NB4 (cell line): Measurements from ENCODE around the gene CDPF1.

ENCODE experiments used
- DNase-seq: peaks from one replicate; pipeline ENCODE4 v3.0.0; 2010; ENCODE audit warnings: low read depth
- H3K4me3 ChIP-seq: one replicate; pipeline ENCODE4 v1.5.1; 2011; ENCODE audit warnings: mild to moderate bottlenecking, low read depth, low read length, moderate library complexity
- MAX ChIP-seq: IDR thresholded peaks from 2 replicates; pipeline ENCODE4 v1.6.1; 2011; ENCODE audit warnings: low read depth, low read length
- MYC ChIP-seq: IDR thresholded peaks from 2 replicates; pipeline ENCODE4 v1.6.1; 2011; ENCODE audit warnings: low read depth, low read length
- POLR2A ChIP-seq: IDR thresholded peaks from 2 replicates; pipeline ENCODE4 v1.6.1; 2011; ENCODE audit warnings: mild to moderate bottlenecking; ENCODE audit not compliant: insufficient read length; ENCODE audit errors: extremely low read depth
- TF ChIP-seq, protein P1 (sequence below): IDR thresholded peaks from one replicate; pipeline ENCODE4 v1.5.1; 2012; ENCODE audit warnings: low read depth, low read length

CDPF1 gene

GRCh38 chr22:46241396-46242007, 8.6 kb downstream of the CDPF1 start:
- no peak for DNase-seq
- H3K4me3 ChIP-seq, result no peak overlapping the region
- no peak for TF ChIP-seq POLR2A
- TF ChIP-seq, protein P1, sequence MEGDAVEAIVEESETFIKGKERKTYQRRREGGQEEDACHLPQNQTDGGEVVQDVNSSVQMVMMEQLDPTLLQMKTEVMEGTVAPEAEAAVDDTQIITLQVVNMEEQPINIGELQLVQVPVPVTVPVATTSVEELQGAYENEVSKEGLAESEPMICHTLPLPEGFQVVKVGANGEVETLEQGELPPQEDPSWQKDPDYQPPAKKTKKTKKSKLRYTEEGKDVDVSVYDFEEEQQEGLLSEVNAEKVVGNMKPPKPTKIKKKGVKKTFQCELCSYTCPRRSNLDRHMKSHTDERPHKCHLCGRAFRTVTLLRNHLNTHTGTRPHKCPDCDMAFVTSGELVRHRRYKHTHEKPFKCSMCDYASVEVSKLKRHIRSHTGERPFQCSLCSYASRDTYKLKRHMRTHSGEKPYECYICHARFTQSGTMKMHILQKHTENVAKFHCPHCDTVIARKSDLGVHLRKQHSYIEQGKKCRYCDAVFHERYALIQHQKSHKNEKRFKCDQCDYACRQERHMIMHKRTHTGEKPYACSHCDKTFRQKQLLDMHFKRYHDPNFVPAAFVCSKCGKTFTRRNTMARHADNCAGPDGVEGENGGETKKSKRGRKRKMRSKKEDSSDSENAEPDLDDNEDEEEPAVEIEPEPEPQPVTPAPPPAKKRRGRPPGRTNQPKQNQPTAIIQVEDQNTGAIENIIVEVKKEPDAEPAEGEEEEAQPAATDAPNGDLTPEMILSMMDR, result no peak
- TF ChIP-seq MAX, result no peak

- no peak for DNase-seq
- no peak overlapping the region for H3K4me3 ChIP-seq
- TF ChIP-seq MAX (no peak), MYC (no peak), POLR2A (no peak)
- TF ChIP-seq, protein P1, result no peak
These were observed 9.2 kb downstream of the CDPF1 start for GRCh38 chr22:46240907-46241306.

GRCh38 chr22:46240506-46240905, 9.6 kb downstream of the CDPF1 start:
- no peak for TF ChIP-seq POLR2A
- TF ChIP-seq MAX, result no peak
- TF ChIP-seq MYC, result no peak
- TF ChIP-seq, protein P1, result no peak
- no peak overlapping the region for H3K4me3 ChIP-seq
- DNase-seq, result no peak

DNA sequence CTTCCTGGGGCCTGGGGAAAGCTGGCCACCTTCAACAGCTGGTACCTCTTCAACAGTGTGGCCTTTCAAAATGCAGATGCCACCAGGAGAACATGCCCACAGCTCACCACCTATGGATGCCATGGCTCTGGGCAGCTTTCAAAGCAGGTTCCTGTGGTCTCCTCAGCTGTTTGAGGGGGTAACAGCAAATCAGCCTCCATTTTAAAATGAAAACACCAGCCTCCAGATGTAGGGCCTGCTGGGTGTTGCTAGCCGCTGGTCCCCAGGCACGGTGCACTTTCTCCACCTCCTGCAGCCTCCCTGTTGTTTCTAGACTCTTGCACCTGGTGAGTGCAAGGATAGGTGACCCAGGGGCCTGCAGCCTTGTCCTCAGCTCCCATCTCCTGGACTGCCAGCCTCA, 10.0 kb downstream of the CDPF1 start:
- no peak for TF ChIP-seq MAX
- TF ChIP-seq, protein P1, result no peak
- TF ChIP-seq MYC, result no peak
- TF ChIP-seq POLR2A, result no peak
- no peak overlapping the region for H3K4me3 ChIP-seq
- no peak for DNase-seq

- H3K4me3 ChIP-seq, result no peak overlapping the region
- TF ChIP-seq, protein P1, result no peak
- TF ChIP-seq MAX (no peak), POLR2A (no peak), MYC (no peak)
- DNase-seq, result no peak
These were observed 10.6 kb downstream of the CDPF1 start for GRCh38 chr22:46239261-46240048.
